ENCODE data around the gene BAX.

Gene BAX

DNA sequence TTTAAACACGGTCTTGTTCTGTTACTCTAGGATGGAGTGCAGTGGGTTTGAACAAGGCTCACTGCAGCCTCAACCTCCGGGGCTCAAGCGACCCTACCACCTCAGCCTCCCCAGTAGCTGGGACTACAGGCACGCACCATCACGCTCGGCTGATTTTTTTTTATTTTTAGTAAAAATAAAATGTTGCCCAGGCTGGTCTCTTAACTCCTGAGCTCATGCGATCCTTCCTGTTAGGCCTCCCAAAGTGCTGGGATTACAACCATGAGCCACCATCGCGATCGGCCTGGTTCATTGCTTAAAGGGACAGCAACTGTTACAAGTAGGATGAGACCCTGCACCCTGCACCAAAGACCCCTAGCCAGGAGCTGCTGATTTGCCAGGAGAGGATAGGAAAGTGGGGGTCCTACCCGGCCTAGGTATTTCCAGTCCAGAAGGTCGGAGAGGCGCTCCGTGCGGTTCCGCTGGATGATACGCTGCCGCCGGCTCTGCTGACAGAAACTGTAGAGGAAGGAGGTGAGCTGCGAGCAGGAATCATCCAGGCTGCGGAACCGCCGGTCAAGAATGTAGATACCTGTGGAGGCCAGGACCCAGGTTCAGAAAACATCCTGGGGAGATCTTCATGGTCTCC lies 15.6 kb downstream of the BAX start:
- Histone ChIP-seq H3K9me3 (replicated peaks; ENCODE audit: insufficient read depth, low read length) (no peaks in the 10 kb centered on the region), H3K27ac (ENCODE audit: low read length) (no peak overlapping the region), H3K4me2 (ENCODE audit: low read depth, low read length) (no peak overlapping the region), H2AFZ (ENCODE audit: low read length) (no peak overlapping the region), H3K36me3 (replicated peaks; ENCODE audit: insufficient read depth, low read length) (no peaks in the 10 kb centered on the region), H3K4me1 (ENCODE audit: low read length) (peaks cover 20% of the 10 kb centered on the region), H3K79me2 (ENCODE audit: low read length) (peaks cover 16% of the 10 kb centered on the region), H3K27me3 (replicated peaks; ENCODE audit: insufficient read depth, low read length) (no peaks in the 10 kb centered on the region), H3K9ac (ENCODE audit: low read length) (no peak overlapping the region), H3K9me2 (replicated peaks; ENCODE audit: insufficient read depth, low read length) (no peaks in the 10 kb centered on the region), H3F3A (ENCODE audit: insufficient read depth, low read length) (peaks cover 31% of the 10 kb centered on the region), H3K4me3 (ENCODE audit: low read length) (no peak overlapping the region), H4K20me1 (ENCODE audit: insufficient read depth, low read length) (no peaks in the 10 kb centered on the region)
- TF ChIP-seq, protein P1, sequence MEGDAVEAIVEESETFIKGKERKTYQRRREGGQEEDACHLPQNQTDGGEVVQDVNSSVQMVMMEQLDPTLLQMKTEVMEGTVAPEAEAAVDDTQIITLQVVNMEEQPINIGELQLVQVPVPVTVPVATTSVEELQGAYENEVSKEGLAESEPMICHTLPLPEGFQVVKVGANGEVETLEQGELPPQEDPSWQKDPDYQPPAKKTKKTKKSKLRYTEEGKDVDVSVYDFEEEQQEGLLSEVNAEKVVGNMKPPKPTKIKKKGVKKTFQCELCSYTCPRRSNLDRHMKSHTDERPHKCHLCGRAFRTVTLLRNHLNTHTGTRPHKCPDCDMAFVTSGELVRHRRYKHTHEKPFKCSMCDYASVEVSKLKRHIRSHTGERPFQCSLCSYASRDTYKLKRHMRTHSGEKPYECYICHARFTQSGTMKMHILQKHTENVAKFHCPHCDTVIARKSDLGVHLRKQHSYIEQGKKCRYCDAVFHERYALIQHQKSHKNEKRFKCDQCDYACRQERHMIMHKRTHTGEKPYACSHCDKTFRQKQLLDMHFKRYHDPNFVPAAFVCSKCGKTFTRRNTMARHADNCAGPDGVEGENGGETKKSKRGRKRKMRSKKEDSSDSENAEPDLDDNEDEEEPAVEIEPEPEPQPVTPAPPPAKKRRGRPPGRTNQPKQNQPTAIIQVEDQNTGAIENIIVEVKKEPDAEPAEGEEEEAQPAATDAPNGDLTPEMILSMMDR (IDR thresholded peaks at IDR 0.05; ENCODE audit: low read length), result no peak
- TF ChIP-seq EZH2 (optimal IDR thresholded peaks at IDR 0.05; ENCODE audit: low read depth, low read length) (no peak), EZH2phosphoT487 (IDR thresholded peaks at IDR 0.05; ENCODE audit: low read length) (no peak)
- no peak for DNase-seq

DNA sequence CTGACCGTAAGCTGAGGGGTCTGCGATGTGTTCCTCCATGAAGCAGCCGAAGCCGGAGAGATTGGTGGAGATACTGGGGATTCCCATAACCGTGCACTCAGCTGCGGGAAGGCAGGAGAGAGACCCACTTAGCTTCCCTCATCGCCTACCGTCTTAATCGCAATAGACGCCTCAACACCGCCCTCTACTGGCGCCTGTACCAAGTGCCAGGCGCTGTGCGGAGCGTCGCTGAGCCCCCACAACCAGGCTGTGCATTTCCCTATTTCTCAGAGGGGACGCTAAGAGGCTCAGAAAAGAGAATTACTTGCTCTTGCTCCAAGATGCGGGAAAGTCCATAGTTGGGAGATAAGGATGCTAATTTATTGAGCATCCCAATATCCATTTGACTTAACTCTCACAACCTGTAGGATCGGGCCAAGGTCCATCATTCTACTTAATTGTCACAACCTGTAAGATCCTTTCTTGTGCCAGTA lies 16.3 kb downstream of the BAX start:
- Histone ChIP-seq H3K4me1 (ENCODE audit: low read length) (peaks cover 20% of the 10 kb centered on the region), H3K27me3 (replicated peaks; ENCODE audit: insufficient read depth, low read length) (no peaks in the 10 kb centered on the region), H3K9me3 (replicated peaks; ENCODE audit: insufficient read depth, low read length) (no peaks in the 10 kb centered on the region), H3K9ac (ENCODE audit: low read length) (no peak overlapping the region), H3K36me3 (replicated peaks; ENCODE audit: insufficient read depth, low read length) (no peaks in the 10 kb centered on the region), H3F3A (ENCODE audit: insufficient read depth, low read length) (peaks cover 29% of the 10 kb centered on the region), H3K79me2 (ENCODE audit: low read length) (peaks cover 9% of the 10 kb centered on the region), H4K20me1 (ENCODE audit: insufficient read depth, low read length) (no peaks in the 10 kb centered on the region), H3K4me3 (ENCODE audit: low read length) (no peak overlapping the region), H2AFZ (ENCODE audit: low read length) (no peak overlapping the region), H3K27ac (ENCODE audit: low read length) (no peak overlapping the region), H3K9me2 (replicated peaks; ENCODE audit: insufficient read depth, low read length) (no peaks in the 10 kb centered on the region), H3K4me2 (ENCODE audit: low read depth, low read length) (no peak overlapping the region)
- TF ChIP-seq EZH2phosphoT487 (IDR thresholded peaks at IDR 0.05; ENCODE audit: low read length), result no peak
- no peak for TF ChIP-seq EZH2 (optimal IDR thresholded peaks at IDR 0.05; ENCODE audit: low read depth, low read length)
- TF ChIP-seq, protein P1 (IDR thresholded peaks at IDR 0.05; ENCODE audit: low read length), result peak; percentile 93
- DNase-seq, result peak; percentile 72

DNA sequence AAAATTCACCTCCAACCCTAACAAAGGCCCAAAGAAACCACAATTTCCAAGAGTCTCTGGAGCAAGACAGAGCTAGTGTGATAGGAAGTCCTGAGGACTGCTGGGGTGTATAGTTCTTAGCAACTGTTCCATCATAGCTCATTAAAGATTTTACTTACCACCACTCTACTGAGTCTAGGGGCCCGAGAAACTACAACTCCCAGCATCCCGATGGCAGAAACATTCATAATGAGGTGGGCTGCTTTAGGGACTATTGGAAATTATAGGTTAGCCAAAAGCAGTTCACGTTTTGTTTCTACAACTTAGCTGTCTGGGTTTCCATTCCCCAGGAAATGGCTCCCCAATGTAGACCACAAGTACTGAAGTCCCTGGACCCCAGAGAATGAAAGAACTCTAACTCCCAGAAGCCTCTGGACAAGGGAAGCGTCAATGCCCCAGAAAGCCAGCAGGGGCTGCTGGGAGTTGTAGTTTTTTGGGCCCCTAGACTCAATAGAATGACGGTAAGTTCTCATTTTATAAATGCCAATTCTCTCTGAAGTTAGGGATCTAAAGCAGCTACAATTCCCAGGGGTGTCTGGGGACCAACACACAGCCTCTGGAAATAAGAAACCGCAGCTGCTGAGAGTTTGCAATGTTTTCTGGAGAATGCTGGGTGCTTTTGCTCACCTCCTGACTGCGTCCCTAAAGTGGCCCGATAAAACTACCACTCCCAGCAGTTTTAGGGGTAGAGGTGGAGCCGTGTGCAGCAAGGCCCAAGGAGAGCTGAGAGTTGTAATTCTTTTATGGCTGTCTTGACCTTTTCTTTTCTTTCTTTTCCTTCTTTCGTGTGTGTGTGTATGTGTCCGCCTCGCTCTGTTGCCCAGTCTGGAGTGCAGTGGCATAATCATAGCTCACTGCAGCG lies 21.5 kb downstream of the BAX start:
- H3K4me2 ChIP-seq (ENCODE audit: low read depth, low read length), result no peak overlapping the region
- no peaks in the 10 kb centered on the region for H3K36me3 ChIP-seq (replicated peaks; ENCODE audit: insufficient read depth, low read length)
- no peak overlapping the region for H2AFZ ChIP-seq (ENCODE audit: low read length)
- no peak overlapping the region for H3K4me3 ChIP-seq (ENCODE audit: low read length)
- peaks cover 10% of the 10 kb centered on the region for H3K4me1 ChIP-seq (ENCODE audit: low read length)
- no peaks in the 10 kb centered on the region for H4K20me1 ChIP-seq (ENCODE audit: insufficient read depth, low read length)
- H3K27me3 ChIP-seq (replicated peaks; ENCODE audit: insufficient read depth, low read length), result no peaks in the 10 kb centered on the region
- TF ChIP-seq EZH2 (optimal IDR thresholded peaks at IDR 0.05; ENCODE audit: low read depth, low read length), result no peak
- TF ChIP-seq, protein P1 (IDR thresholded peaks at IDR 0.05; ENCODE audit: low read length), result no peak
- no peak for TF ChIP-seq EZH2phosphoT487 (IDR thresholded peaks at IDR 0.05; ENCODE audit: low read length)
- no peaks in the 10 kb centered on the region for H3K9me2 ChIP-seq (replicated peaks; ENCODE audit: insufficient read depth, low read length)
- DNase-seq, result no peak
- H3F3A ChIP-seq (ENCODE audit: insufficient read depth, low read length), result peaks cover 23% of the 10 kb centered on the region
- no peak overlapping the region for H3K27ac ChIP-seq (ENCODE audit: low read length)
- no peaks in the 10 kb centered on the region for H3K79me2 ChIP-seq (ENCODE audit: low read length)
- no peak overlapping the region for H3K9ac ChIP-seq (ENCODE audit: low read length)
- no peaks in the 10 kb centered on the region for H3K9me3 ChIP-seq (replicated peaks; ENCODE audit: insufficient read depth, low read length)
